ENCODE measurements around the gene FLCN.

FLCN gene

DNA sequence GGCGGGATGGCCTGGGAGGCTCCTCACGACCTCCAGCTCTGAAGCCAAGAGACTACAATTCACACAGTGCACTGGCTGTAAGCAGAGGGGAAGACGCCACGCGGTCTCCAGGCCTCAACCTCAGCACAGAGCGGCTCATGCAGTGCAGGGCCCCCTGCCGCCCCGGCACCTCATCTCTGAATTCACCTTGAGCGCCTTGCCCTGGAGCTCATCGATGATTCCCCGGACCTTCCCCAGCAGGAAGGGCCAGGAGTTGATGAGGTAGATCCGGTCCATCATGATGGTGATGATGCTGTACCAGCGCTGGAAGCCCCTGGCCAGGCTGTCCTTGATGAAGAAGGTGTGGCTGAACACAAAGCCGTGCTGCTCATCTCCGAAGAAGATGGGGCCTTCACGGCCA is 13.2 kb downstream of the FLCN start:
- TF ChIP-seq, protein P1, sequence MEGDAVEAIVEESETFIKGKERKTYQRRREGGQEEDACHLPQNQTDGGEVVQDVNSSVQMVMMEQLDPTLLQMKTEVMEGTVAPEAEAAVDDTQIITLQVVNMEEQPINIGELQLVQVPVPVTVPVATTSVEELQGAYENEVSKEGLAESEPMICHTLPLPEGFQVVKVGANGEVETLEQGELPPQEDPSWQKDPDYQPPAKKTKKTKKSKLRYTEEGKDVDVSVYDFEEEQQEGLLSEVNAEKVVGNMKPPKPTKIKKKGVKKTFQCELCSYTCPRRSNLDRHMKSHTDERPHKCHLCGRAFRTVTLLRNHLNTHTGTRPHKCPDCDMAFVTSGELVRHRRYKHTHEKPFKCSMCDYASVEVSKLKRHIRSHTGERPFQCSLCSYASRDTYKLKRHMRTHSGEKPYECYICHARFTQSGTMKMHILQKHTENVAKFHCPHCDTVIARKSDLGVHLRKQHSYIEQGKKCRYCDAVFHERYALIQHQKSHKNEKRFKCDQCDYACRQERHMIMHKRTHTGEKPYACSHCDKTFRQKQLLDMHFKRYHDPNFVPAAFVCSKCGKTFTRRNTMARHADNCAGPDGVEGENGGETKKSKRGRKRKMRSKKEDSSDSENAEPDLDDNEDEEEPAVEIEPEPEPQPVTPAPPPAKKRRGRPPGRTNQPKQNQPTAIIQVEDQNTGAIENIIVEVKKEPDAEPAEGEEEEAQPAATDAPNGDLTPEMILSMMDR (IDR thresholded peaks at IDR 0.05; ENCODE audit: low read length), result no peak
- TF ChIP-seq EZH2 (IDR thresholded peaks at IDR 0.05; ENCODE audit: borderline replicate concordance, low read length), result no peak
- Histone ChIP-seq H3K9ac (ENCODE audit: low read length) (no peak overlapping the region), H3K36me3 (ENCODE audit: insufficient read depth, low read length) (peaks cover 80% of the 10 kb centered on the region), H3K27me3 (ENCODE audit: insufficient read depth, low read length) (no peaks in the 10 kb centered on the region), H3K27ac (ENCODE audit: low read depth, low read length, poor library complexity, severe bottlenecking) (no peak overlapping the region), H2AFZ (ENCODE audit: low read length) (no peak overlapping the region), H3K4me2 (ENCODE audit: low read length) (no peak overlapping the region), H3K9me2 (ENCODE audit: low read depth, low read length) (no peaks in the 10 kb centered on the region), H3K4me3 (ENCODE audit: low read depth, low read length, poor library complexity, severe bottlenecking) (no peak overlapping the region), H4K20me1 (ENCODE audit: insufficient read depth, low read length) (no peaks in the 10 kb centered on the region), H3F3A (ENCODE audit: insufficient read depth, low read length) (no peaks in the 10 kb centered on the region), H3K79me2 (ENCODE audit: insufficient read depth, low read length) (no peaks in the 10 kb centered on the region), H3K4me1 (ENCODE audit: insufficient read depth, low read length, severe bottlenecking) (no peaks in the 10 kb centered on the region), H3K9me3 (ENCODE audit: low read length) (no peaks in the 10 kb centered on the region)

DNA sequence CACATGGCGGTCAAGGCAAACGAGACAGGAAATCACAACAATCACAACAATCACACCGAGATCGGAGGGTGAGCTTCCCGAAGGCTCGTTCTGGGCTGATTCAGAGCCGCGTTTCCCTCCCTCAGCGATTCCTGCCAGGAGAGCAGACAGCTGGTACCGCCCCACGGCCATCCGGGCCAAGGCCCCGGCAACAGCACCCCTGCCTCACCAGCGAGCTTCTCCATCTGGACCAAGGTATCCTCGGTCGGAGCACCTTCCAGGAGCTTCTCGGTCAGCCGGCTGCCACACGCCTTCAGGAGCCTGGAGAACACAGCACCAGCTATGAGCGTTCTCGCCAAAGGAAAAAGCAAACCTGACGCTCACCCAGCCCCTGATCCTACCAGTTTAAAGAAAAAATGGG is 15.6 kb downstream of the FLCN start:
- H3K9me3 ChIP-seq (ENCODE audit: low read length), result no peaks in the 10 kb centered on the region
- H3K4me2 ChIP-seq (ENCODE audit: low read length), result no peak overlapping the region
- H3K79me2 ChIP-seq (ENCODE audit: insufficient read depth, low read length), result no peaks in the 10 kb centered on the region
- H2AFZ ChIP-seq (ENCODE audit: low read length), result no peak overlapping the region
- H3K9me2 ChIP-seq (ENCODE audit: low read depth, low read length), result no peaks in the 10 kb centered on the region
- H3K9ac ChIP-seq (ENCODE audit: low read length), result no peak overlapping the region
- no peaks in the 10 kb centered on the region for H3F3A ChIP-seq (ENCODE audit: insufficient read depth, low read length)
- H4K20me1 ChIP-seq (ENCODE audit: insufficient read depth, low read length), result no peaks in the 10 kb centered on the region
- H3K27me3 ChIP-seq (ENCODE audit: insufficient read depth, low read length), result no peaks in the 10 kb centered on the region
- H3K27ac ChIP-seq (ENCODE audit: low read depth, low read length, poor library complexity, severe bottlenecking), result no peak overlapping the region
- H3K4me3 ChIP-seq (ENCODE audit: low read depth, low read length, poor library complexity, severe bottlenecking), result no peak overlapping the region
- H3K4me1 ChIP-seq (ENCODE audit: insufficient read depth, low read length, severe bottlenecking), result no peaks in the 10 kb centered on the region
- peaks cover 69% of the 10 kb centered on the region for H3K36me3 ChIP-seq (ENCODE audit: insufficient read depth, low read length)
- TF ChIP-seq, protein P1 (IDR thresholded peaks at IDR 0.05; ENCODE audit: low read length), result no peak
- no peak for TF ChIP-seq EZH2 (IDR thresholded peaks at IDR 0.05; ENCODE audit: borderline replicate concordance, low read length)

DNA sequence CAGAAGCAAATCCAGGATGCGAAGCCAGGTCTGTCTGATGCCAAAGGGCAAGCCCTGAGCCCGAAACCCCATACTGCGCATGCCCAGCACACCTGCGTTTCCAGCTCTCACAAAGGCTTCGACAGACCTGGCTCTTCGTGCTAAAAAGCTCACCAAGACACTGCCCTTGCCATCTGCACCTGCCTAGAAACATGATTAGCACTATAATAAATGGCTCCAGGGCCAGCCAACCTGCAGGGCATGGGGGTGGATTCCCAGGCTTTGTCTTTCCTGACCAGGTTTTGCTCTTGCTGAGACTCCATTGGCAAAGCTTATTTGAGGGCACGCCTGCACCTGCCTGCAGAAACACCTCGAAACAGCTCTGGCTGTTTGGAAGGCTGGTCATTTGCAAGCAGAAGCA is 16.4 kb downstream of the FLCN start:
- H4K20me1 ChIP-seq (ENCODE audit: insufficient read depth, low read length), result no peaks in the 10 kb centered on the region
- no peaks in the 10 kb centered on the region for H3K9me2 ChIP-seq (ENCODE audit: low read depth, low read length)
- peaks cover 69% of the 10 kb centered on the region for H3K36me3 ChIP-seq (ENCODE audit: insufficient read depth, low read length)
- H3K79me2 ChIP-seq (ENCODE audit: insufficient read depth, low read length), result no peaks in the 10 kb centered on the region
- no peaks in the 10 kb centered on the region for H3K4me1 ChIP-seq (ENCODE audit: insufficient read depth, low read length, severe bottlenecking)
- H3K9me3 ChIP-seq (ENCODE audit: low read length), result no peaks in the 10 kb centered on the region
- no peaks in the 10 kb centered on the region for H3F3A ChIP-seq (ENCODE audit: insufficient read depth, low read length)
- no peak overlapping the region for H3K9ac ChIP-seq (ENCODE audit: low read length)
- H3K4me3 ChIP-seq (ENCODE audit: low read depth, low read length, poor library complexity, severe bottlenecking), result no peak overlapping the region
- no peak overlapping the region for H3K27ac ChIP-seq (ENCODE audit: low read depth, low read length, poor library complexity, severe bottlenecking)
- TF ChIP-seq EZH2 (IDR thresholded peaks at IDR 0.05; ENCODE audit: borderline replicate concordance, low read length), result no peak
- TF ChIP-seq, protein P1 (IDR thresholded peaks at IDR 0.05; ENCODE audit: low read length), result no peak
- no peak overlapping the region for H3K4me2 ChIP-seq (ENCODE audit: low read length)
- H2AFZ ChIP-seq (ENCODE audit: low read length), result no peak overlapping the region
- H3K27me3 ChIP-seq (ENCODE audit: insufficient read depth, low read length), result no peaks in the 10 kb centered on the region

All from OCI-LY1 (cell line).